GM18951 (cell line): Measurements from ENCODE around the gene TCF20.

Source experiments
- POLR2A ChIP-seq: IDR thresholded peaks from 4 replicates; pipeline ENCODE4 v1.6.1; 2011; ENCODE audit warnings: mild to moderate bottlenecking; ENCODE audit not compliant: insufficient read length, insufficient read depth; ENCODE audit errors: extremely low read depth
- in situ Hi-C: fragments of 300-500 bp; cut with MboI; formaldehyde crosslinking; loops from one replicate; pipeline ENCODE4 v1.12.0; 2022; ENCODE audit warnings: low sequenced_read_pairs, mixed read lengths, inconsistent platforms; ENCODE audit not compliant: unreplicated experiment

The TCF20 gene

DNA sequence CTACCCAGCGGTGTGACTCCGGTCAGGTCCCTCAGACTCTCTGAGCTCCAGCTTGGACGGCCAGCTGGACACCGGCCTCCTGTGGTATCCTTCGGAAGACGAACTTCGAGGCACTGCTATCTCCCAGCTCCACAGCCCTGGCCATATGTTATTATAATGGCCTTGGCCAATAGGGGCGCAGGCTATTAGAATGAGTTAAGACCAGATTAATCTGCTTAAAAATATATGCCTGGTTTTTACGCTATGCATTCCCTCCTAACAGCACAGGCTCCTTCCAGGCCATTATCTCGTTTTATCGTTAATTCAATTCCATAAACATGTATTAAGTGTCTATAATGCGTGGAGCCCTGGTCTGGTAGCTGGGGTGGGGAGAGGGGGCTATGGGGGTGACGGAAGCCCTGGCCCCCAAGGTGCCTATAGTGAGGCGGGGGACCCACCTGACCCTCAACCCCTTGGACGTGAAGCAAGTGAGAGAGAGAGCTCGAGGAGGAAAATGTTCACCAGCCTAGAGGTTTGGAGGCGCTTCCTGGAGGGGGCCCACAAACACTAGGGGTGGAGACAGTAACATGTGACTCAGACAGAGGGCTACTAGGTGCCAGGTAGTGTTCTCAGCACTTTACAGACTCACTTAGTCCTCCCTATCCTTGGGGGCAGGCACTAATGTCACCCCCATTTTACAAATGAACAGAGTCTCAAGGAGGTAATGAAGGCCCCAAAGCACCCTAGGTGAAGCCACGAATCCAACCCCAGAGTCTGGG is 37.5 kb upstream of the TCF20 start:
- no peak for TF ChIP-seq POLR2A

DNA sequence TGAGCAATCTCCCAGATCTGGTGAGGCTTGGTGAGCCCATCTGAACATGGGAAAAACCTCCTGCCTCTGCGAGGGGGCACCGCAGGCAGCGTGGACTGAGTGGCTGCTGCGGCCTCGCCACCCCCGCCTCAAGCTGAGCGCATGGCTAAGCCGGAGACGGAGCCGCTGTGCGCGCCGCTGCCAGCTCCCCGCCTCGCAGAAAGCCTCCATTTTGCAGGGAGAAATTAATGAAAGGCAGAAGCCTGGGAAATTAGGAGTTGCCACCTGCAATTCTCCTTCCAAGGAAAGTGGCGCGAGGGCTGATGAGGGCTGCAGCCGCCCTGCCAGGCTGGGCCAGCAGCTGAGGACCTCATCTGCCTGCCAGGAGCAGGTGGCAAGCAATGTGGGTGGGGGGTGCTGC is 35.6 kb upstream of the TCF20 start:
- in situ Hi-C loops: no loop called here
- TF ChIP-seq POLR2A: no peak

More for the DNA sequence above, 37.5 kb upstream of the TCF20 start:
- in situ Hi-C loops: no loop called here

DNA sequence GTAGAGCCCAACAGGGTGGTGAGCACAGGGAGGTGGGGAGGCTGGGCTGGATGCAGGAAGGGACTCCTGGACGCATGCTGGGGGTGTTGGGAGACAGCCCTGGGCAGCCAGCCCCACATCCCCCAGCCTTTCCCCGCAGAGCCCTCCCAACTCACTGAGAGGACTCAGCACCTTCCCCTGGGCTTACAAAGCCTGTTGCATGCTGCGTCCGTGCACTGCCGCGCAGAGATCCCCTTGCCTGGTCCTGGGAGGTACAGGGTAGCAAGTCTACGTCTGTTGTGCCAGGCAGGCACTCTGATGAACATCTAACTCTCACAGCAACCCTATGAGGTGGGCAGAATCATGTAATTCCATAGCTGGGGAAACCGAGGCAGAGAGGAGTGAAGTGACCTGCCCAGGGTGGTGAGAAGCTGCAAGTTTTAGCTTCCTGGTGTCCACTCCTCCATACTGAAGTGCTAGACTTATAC is 33.9 kb upstream of the TCF20 start:
- in situ Hi-C loops: no loop called here
- TF ChIP-seq POLR2A: no peak

DNA sequence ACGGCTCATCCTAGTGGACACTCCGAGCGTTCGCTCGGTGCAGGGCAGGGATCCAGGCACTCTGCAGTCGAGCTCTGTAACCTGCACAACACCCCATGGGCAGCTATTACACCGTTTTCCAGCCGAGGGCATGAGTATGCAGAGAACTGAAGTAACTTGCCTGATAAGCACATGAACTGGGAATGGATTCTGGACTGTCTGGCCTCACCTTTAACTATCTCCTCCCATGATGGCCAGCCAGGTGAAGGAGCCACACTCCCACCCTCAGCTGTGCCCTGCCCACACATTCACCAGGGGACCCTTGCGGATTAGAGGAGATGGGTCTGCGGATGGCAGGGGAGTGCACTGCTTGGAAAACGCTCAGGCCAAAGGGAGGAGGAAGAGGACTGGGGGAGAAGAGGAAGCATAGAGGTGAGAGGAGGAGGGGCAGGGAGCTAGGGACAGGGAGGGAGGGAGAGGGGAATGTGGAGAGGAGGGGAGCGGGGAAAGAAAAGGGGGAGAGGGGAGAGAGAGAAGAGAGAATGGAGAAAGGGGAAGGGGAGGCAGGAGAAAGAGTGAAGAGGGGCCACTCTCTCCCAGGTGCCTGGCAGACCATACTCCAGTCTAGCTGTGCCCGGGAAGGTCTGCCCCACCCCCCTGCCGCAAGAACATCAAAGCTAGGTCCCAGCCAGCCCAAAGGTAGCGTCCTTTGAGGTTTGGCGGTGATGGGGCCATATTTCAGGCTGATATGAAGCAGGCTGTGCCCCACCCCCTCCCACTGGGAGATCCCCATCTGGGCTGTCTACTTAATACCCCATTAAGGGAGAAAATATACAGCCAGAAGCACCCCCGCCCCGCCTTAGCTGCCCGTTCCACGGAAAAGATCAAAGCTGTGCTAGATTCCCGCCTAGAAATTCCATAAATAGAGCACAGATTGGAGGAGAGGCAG is 33.2 kb upstream of the TCF20 start:
- in situ Hi-C loops: no loop called here
- no peak for TF ChIP-seq POLR2A

DNA sequence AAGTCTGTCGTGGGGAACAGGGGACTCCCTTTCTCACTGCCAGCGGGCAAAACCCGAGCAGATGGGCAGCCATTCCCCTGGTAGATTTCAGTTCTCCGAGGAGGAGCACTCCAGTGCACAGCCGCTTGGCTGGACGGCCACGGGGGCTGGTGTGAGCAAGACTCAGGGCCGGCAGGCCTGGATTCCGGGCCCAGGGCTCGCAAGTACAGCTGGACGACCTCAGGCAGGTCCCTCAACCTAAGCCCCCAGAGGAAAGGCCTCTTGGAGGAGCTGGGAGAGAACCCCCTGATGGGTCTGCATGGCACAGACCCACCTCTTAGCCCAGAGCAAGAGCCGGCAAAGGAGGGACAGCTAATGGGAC is 31.3 kb upstream of the TCF20 start:
- TF ChIP-seq POLR2A: no peak
- in situ Hi-C loops: no loop called here

DNA sequence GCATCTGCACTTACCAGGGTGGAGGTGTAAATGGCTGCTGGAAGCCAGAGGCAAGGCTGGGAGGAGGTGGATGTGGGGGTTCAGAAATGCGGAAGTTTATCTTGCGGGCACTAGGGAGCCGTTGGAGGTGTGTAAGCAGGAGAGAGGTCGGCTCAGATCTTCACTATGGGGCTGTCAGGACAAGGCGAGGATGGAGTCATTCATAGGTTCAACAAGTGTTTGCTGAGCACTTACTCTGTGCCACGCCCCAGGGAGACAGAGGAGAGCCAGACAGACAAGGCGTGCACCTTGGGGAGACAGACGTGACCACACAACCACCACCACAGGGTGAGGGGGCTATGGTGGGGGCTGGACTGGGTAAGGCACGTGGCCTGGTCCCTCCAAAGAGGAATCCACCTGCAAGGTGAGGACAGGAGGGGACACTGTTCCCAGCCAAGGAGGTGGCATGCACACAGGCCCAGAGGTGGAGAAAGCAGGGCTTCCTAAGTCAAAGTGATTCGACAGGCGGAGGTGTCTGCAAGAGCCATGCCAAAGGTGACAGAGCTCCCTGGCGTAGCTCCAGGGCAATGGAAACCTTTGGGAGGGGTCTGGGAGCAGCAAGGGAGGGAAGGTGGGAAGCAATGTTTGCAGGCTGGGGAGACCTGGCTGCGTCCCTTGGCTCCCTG is 30.8 kb upstream of the TCF20 start:
- no peak for TF ChIP-seq POLR2A
- in situ Hi-C loops: no loop called here

DNA sequence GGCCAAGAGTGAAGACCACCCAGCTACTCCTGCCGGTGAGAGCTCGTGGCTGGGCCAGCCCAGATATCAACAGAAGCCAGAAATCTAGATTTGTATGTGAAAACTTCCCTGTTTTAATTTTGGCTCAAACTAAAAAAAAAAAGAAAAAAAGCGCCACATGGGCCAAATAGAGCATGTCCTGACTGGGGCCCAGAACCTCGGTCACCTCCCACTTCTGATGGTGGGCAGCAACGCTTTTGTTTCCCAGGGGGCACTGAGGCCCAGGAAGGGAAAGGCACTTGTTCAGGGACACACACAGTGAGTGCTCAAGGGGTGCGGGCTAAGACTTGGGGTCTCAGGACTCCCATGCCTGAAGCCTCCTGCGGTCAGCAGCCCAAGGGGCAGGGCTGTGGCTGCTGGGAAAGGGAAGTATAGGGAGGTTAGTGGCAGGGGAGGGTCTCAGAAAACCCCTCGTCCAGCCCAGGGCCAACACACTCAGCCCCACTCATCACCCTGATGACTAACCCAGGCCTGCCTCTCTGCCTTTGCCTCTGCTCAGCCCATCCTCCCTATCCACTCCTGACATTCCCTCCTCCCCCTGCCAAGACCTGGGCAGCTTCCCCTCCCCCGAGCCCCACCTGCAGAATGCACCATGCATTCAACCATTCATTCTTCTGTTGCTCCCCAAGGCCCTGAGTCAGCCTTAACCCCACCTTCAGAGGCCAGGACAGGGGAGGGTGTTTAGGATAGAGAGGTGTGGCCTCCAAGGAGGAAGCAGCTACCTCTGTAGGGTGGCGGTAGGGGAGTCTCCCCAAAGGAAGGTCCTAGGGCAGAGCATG is 30.0 kb upstream of the TCF20 start:
- no peak for TF ChIP-seq POLR2A
- in situ Hi-C loops: no loop called here

DNA sequence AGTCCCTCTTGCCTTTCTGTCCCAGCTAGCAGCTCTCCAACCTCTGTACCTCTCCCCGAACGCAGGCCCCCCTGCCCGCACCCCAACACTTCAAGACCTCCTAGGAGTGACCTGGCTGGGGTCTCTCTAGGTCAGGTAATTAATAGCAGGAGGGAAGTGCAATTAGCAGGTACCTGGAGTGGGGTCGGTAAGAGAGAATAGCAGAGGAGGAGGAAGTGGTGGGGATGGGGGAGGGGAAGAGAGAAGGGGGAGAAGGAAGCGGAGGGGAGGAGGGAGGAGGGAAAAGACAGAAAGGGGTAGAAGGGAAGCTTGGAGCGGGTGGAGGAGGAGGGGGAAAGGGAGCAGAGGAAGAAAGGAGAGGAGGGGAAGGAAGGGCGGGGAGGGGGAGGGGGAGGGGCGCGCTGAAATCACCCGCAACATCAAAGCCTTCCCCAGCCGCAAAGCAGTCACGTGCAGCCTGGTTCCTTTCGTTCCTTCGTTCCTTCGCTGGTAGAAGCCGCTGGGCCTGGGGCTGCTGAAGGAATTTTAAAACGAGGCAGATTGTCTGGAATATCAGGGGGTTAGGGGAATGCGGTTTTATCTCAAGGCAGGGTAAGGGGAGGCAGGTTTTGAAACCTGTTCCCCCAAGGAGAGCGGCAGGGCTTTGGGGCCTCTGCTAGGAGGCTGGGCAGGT is 29.3 kb upstream of the TCF20 start:
- in situ Hi-C loops: no loop called here
- TF ChIP-seq POLR2A: no peak

DNA sequence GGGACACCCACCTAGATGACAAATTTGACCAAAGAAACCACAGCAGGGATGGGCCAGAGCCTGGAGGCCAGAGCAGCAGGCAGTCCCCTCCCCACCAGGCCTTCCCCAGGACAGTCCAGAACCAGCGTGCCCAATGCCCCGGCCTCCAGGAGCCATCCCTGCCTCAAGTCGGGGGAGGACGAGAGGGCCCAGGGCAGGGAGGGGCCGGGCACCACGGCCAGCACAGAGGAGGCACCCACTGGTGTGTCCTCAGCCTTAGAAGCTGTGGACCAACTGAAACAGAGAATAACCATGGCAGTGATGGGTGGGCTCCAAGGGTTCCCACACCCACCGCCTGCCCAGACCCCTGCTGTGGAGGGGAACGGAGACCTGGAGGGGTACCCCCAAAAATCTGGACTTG is 28.3 kb upstream of the TCF20 start:
- in situ Hi-C loops: no loop called here
- no peak for TF ChIP-seq POLR2A

DNA sequence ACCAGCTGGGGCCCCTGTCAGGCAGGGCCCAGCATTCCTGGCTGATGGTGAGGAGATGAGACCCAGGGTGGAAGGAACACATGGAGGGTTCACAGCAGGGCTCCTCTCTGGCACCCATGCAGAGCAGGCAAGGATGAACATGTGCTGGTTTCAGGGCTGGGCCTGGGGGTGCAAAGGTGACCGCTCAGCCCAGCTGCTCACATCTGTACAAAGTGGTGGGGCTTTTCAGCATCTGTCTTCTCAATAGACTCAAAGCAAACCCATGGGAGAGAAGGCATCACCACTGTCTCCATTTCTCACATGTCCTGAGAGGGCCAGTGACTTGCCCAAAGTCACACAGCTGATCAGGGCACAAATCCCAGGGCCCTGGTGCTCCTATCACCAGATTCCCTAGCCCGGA is 27.3 kb upstream of the TCF20 start:
- TF ChIP-seq POLR2A: no peak
- in situ Hi-C loops: no loop called here

DNA sequence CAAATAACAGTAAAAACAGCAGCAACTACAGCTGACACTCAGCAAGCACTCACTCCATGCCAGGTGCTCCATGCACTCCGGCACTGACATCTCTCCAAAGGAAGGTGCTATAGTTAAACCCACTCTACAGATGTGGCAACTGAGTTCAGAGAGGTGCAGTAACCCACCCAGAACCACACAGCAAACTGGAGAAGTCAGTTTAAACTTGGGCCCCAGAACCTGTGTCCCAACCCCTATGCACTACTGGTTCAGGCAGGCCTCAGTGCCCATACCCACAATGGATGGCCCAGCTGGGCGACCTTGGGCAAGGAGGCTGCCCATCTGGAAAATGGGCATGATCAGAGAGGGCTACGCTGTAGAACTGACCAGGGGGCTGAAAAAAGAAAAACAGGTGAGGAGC is 26.4 kb upstream of the TCF20 start:
- in situ Hi-C loops: no loop called here

DNA sequence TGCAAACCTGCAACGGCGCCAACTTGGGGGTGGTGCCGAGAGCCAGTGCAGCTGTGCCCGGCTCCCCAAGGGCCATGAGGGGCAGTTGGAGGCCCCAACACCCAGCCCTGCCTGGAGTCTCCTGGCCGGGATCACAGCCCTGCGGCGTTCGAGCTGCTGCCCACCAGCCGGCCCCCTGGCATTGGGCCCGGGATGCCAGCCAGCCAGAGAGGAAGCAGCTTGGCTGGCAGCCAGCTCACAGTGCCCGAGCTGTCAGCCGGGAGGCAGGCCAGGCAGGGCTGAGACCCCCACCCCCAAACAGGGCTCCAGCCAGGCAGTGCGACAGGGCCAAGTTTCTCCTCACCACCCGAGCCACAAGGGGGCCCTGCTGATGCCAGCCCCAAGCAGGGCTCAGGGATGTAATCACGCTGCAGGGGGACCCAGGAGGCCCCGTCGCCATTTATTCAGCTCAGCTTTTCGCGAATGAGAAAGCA is 26.0 kb upstream of the TCF20 start:
- in situ Hi-C loops: no loop called here
- TF ChIP-seq POLR2A: no peak

More for the DNA sequence above, 26.4 kb upstream of the TCF20 start:
- no peak for TF ChIP-seq POLR2A
